Activated gamma-delta T cell treated with Interleukin-2 at 50 U/mL for 16 hours (primary cell): Measurements from ENCODE around the gene MRM1.

Experiments used
- DNase-seq: peaks from one replicate; pipeline ENCODE4 v3.0.0-alpha.2; 2020

MRM1 gene

DNA sequence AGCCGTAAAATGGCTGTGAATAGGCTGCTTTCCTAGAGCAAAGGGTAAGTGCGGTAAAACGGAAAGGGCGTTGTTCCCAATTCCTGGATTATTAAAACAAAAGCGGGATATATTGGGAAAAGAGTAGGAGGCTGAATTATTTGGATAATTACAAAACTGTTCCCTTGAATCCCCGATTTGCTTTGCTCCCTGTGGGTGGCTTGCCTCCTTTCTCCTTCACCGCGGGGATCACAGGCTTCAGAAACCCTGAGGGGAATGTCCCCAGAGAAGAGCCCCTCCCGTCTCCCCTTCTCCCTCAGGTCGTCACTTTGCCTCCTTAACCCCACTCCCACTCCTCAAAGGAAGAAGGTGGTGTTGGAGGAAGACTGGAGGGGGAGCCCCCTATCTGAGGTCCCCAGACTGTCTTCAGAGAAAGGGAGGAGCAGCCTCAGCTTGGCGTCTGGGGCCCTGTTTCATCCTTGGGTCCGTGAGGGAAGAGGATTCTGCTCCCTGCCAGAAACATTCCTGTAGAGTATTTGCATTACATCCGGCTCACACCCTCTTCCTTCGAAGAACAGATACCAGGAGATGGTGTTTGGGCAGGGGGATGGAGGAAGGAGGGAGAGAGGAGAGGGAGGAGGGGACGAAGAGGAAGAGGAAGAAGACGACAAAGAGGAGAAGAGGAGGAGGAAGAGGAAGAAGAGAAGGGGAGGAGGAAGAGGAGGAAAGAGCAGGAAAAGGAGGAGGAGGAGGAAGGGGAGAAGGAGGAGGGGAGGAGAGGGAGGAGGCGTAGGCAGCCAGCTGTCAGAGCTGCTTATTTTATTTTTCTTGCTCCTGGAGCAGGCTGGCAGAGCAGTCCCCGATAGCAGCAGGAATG, 31.8 kb downstream of the MRM1 start:
- DNase-seq, result no peak

DNA sequence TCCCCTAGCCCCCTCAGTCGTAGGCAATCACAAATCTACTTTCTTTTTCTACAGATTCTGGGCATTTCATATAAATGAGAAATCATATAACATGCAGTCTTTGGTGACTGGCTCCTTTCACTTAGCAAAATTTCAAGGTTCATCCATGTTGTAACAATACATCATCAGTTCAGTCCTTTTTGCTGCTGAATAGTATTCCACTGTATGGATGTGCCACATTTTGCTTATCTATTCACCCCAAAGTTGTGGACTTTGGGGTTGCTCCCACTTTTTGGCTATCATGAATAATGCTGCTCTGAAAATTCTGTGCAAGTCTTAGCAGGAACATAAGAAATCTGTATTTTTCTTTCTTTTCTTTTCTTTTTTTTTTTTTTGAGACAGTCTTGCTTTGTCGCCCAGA, 39.0 kb downstream of the MRM1 start:
- no peak for DNase-seq

- no peak for DNase-seq
These were observed 39.5 kb downstream of the MRM1 start for GRCh38 chr17:36640836-36641235.

DNA sequence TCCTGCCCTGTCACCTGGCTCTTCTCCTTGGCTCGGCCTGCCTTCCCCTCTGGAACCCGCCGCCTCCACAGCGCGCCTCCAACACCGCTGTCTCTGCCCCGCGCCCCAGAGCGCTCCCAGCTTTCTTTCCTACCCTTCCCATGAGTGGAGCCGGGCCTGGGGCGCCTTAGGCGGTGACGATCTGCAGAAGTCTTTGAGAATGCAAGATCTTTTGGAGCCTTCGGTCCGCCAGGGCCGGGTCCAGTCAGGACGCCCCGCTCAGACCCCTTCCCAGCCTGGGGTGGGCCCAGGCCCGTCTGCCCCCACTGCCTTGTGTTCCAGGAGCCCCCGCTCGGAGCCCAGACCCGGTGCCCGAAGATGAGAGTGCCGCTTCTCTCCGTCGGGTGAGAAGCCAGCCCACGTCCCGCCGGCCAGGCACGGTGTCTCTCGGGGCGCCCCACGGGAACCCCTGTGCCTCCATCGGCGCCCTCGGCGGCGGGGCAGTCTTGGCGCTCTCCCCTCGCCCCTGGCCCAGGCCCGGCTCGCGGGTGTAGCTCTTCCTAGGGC, 40.0 kb downstream of the MRM1 start:
- DNase-seq, result no peak

- no peak for DNase-seq
These were observed 40.8 kb downstream of the MRM1 start for GRCh38 chr17:36641877-36642845.

DNA sequence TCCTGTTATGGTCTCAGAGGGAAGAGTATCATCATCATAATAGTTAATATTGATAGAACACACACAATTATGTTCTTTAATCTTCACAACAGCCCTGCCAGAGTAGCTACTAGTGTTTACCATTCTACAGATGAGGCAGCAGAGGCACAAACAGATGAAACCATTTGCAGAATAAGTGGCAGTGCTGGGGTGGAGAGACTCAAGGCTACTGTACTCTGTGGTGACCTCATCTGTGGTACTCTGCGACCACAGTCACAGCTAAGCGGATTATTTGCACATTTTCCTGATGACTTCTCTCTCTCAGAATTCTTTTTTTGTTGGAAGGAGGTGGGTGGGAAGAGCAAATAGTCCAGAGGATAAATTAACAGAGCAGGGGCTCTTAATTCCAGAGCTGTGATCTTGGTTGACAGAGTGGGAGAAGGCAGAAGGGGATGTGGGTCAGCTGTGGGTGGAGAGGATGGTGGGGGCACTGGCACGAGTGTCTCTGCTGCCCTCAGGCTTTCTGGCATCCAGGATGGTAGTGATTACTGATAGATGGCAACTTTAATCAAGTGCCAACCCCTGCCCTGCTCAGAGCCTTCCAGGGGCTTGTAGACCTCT, 41.8 kb downstream of the MRM1 start:
- no peak for DNase-seq

GRCh38 chr17:36645422-36645821, 44.0 kb downstream of the MRM1 start:
- DNase-seq, result no peak

GRCh38 chr17:36647636-36648035, 46.3 kb downstream of the MRM1 start:
- DNase-seq, result no peak

DNA sequence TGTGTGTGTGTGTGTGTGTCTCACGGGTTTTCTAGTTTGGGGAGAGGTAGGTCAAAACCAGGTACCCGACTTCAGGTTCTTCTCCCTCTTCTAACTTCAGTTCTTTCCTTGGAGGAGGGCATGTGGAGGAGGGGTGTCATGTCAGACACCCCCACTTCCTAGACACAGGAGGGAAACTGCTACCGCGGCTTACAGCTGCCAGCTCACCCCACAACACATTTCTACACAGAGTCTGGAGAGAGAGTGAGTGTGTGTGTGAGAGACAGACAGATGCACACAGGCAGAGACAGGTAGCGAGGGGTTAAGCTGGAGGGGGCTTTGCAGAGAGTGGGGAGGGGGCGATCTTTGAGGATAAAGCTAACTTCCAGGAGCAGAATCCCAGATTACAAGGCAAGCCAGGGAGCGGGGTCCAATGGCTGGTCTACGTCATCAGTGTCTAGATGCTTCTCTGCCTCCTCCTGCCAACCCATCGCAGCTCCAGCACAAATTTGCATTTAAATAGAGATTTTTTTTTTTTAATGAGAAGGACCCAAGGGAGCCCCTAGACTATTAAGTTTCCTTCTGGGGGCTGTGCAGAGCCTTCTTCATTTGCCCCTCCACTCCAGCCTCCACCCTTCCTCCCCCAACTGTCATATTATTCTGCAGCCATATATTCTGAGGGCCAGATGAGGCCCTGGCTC, 48.9 kb downstream of the MRM1 start:
- no peak for DNase-seq

- DNase-seq, result no peak
These were observed 52.0 kb downstream of the MRM1 start for GRCh38 chr17:36653374-36653773.

DNA sequence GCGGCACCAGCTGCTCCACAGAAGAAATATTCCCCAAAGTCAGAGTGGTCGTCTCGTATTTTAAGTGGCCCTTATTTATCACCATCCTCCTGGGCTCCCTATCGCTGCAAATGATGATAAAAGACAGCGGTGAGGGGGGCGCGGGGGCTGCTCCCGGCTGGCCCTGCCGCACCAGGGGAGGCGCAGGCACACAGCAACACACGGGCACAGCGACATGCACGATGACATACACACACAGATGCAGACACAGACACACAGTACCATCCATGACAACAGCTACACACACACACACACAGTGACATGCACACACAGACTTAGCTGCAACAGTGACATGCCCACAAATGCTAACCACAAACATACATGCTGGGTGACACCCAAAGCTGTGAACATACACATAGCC, 52.5 kb downstream of the MRM1 start:
- DNase-seq, result no peak

DNA sequence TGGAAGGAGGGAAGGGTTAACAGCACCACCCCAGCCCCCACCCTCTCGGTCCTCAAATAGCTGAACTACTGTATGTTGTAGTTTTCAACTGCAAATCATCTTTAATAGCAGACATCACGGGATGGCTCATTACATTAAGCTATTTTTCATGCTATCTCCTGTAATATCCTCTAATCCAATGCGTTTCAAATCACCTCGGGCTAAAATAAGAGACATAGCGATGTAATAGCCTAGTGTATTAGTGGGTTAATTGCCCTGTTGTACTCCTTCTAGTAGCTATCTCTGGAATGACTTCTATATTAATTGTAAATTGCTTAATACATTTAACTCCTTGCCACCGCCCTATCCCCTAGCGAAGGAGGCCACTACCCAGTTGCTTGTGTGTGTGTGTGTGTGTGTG, 54.3 kb downstream of the MRM1 start:
- no peak for DNase-seq

GRCh38 chr17:36657390-36657762, 56.0 kb downstream of the MRM1 start:
- DNase-seq, result no peak

- DNase-seq, result no peak
These were observed 56.5 kb downstream of the MRM1 start for GRCh38 chr17:36657763-36658490.
